GM18867 (cell line): Measurements from ENCODE around the gene CHST3.
"Not testable (repeated sequence)": the region's sequence is repeated elsewhere in the genome, so short reads cannot be mapped to it uniquely, and the experiment has no call there.

ENCODE experiments used
- ATAC-seq: cut with Tn5 transposase; IDR thresholded peaks from one replicate; pipeline ENCODE4 v1.9.1; 2021; ENCODE audit warnings: mild to moderate bottlenecking, moderate library complexity; ENCODE audit not compliant: unreplicated experiment

CHST3 gene, protein sequence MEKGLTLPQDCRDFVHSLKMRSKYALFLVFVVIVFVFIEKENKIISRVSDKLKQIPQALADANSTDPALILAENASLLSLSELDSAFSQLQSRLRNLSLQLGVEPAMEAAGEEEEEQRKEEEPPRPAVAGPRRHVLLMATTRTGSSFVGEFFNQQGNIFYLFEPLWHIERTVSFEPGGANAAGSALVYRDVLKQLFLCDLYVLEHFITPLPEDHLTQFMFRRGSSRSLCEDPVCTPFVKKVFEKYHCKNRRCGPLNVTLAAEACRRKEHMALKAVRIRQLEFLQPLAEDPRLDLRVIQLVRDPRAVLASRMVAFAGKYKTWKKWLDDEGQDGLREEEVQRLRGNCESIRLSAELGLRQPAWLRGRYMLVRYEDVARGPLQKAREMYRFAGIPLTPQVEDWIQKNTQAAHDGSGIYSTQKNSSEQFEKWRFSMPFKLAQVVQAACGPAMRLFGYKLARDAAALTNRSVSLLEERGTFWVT

DNA sequence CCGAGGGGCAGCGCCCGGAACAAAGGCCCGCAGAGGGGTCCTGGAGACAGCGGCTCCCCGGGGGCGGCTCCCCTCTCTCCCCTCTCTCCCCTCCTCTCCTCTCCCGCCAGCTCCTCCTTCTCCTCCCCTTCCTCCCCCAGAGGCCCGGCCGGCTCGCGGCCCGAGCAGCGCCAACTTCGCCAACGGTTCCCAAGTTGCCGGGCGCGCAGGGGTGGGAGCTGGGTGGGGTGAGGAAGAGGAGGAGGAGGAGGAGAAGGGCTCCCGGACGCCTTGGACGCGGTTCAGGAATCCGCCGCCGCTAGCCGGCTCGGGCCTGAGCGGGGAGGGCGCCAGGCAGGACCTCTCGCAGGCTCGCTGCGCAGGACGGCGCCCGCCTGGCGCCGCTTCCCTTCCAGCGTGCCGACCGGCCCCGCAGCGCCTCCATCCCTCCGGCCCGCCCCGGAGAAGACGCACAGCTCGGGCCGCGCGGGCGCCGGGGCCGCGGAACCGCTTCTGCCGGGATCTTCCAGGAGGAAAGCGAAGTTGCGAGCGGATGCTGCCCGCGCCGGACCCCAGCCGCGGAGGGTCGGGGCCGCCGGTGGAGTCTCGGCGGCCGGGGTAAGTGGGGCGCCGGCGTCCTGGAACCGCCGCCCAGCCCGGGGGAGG, at the start of gene CHST3:
Gene CHST3, plus strand, starts transcription at position 298 of the 645 bp plus-strand sequence. CDS start 41,448 bp downstream, outside the sequence.
- ATAC-seq = no peak

DNA sequence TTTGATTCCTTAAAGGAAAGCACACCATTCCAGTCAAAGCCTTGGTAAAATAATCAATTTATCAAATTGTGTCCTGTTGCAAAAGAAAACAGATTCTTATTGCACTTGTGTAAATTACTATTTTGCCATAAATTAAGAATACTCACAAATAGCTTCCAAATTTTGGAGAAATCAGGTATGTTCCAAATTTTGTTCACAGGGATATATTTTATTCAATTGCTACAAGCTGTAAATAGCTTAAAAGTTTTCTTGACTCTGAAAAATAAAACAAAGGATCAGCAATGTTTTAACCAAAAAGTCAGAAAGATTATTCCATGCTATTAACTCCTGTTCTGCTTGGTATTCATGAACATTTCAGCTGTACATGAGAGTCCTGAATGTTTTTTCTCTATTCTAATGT, 47.4 kb upstream of the CHST3 start:
- ATAC-seq = no peak

DNA sequence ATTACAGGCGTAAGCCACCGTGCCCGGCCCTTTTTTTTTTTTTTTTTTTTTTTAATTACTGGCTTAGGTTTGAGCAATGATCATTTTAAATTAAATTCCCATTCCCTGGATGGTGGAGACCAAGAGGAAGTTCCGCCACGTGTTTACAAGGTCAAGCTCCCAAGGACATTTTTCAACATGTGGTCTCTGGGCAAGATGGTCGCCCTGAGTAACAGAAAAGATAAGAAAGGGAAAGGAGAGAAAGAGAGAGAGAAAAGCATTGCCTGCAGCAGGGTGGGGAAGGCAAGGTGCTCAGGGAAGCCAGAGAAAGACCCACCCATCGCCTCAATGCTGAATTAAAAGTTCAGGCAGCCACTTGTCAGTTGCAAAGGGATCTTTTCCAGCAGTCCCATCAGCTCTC, 45.2 kb upstream of the CHST3 start:
- no peak for ATAC-seq

DNA sequence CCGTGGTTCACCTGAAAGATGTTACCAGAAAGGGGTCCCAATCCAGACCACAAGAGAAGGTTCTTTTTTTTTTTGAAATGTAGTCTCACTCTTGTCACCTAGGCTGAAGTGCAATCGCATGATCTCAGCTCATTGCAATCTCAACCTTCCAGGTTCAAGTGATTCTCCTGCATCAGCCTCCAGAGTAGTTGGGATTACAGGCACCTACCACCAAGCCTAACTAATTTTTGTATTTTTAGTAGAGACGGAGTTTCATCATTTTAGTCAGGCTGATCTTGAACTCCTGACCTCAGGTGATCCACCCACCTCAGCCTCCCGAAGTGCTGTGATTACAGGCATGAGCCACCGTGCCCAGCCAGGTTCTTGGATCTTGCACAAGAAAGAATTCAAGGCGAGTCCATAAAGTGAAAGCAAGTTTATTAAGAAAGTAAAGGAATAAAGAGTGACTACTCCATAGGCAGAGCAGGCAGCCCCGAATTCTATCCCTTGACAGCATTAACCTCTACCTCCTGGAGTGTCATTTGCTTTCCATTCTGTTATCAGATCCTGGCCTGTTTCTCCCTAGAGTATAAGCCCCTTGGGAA, 44.1 kb upstream of the CHST3 start:
- ATAC-seq = not testable (repeated sequence)

DNA sequence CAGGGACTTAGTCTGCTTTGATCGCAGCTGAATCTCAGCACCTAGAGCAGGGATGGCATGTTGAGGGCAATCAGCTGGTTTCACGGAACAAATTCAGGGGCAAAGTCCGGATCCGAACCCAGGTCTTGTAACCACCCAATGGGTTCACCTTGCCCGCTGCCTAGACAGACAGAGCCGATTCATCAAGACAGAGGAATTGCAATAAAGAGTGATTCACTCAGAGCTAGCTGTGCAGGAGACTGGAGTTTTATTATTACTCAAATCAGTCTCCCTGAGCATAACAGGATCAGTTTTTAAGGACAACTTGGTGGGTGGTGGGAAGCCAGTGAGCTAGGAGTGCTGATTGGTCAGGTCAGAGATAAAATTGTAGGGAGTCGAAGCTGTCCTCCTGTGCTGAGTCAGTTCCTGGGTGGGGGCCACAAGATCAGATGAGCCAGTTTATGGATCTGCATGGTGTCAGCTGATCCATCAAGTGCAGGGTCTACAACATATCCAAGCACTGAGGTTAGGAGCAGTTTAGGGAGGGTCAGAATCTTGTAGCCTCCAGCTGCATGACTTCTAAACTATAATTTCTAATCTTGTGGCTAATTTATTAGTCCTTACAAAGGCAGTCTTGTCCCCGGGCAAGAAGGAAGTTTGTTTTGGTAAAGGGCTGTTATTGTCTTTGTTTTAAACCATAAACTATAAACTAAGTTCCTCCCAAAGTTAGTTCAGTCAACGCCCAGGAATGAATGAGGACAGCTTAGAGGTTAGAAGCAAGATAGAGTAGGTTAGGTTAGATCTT, 43.5 kb upstream of the CHST3 start:
- no peak for ATAC-seq

DNA sequence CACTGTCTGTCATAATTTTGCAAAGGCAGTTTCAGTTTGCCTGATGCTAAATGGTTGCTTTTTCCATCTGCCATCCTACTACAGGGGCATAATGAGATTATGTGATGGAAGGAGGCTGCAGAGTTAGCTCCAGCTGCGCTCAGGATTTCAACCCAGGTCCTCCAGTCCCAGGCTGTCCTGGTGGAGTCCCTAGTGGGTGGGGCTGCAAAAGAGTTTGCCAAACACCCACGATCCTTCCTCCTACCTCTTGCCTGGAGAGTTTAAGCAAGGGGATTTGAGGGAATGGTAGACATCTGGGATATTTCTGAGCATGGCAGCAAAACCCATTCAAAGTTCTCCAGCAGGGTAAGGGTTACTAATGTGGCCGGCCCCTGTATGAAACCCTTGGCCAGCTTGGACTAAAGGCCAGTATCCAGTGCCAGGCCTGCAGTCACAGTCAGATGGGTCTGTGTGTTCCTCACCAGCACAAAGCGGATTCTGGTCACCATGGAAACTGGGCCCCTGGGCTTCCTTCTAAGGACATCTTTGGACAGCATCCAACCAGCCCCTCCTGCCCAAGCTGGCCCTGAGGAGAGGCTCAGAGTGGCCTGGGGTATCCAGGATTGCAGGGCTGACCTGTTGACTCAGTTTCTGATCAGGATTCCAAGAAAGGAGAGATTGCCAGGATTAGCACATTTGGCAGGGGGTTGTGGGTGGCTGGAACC, 42.7 kb upstream of the CHST3 start:
- ATAC-seq = no peak

DNA sequence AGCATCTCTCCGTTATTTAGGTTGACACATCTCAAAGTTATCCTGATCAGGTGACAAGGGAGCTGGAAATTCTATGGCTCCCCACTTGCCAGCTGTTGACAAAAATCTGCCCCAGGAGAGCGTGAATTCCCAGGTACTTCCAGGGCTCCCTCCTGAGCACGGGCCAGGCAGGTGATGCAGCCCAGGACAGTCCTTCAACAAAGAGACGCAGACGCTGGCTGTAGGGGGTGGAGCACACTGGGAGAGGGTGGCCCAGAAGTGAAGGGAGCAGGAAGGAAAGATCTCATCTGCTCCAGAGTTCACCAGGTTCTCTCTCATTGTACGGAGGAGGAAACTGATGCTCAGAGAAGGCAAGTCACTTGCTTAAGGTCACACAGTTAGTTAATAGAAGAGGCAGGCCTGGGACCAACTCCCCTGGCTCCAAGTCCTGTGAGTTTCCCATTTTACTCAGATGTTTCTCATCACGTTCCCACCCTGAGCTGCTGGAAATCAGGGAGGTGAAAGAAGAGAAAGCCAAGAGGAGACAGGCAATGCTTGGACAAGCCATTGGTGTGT, 41.0 kb upstream of the CHST3 start:
- no peak for ATAC-seq

DNA sequence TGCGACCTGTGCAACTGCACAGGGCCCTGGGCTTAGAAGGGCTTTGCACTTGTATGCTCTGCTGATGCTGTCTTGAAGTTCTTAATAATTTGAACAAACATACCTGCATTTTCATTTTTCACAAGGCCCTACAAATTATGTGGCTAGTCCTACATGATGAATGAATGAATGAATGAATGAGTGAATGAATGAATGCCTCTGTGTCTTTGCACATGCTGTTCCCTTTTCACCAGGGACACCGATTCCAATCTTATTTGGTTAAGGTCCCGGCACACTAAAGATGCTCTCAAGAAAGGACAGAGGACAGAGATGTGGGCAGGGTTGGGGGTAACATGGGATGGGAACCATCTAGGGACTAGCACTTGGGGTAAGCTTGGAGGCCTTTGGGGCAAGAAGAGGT, 39.4 kb upstream of the CHST3 start:
- ATAC-seq = no peak

DNA sequence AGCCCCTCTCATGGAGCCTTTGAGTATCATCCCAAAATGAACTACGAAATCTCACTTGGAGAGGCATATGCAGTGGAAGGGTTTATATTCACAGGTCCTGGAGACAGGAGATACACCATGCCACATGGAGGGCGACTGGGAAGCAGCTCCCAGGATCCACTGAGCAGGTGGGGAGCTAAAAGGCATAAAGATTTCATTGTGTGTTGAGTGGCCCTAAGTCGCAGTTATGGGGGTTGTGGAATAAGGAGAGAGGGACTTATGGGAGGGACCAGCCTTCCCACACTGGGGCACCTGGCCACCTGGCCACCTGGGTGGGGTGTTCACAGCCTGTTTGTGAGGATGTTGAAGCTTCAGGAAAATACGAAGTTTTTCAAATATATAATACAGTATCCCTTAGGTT, 37.0 kb upstream of the CHST3 start:
- ATAC-seq = no peak

DNA sequence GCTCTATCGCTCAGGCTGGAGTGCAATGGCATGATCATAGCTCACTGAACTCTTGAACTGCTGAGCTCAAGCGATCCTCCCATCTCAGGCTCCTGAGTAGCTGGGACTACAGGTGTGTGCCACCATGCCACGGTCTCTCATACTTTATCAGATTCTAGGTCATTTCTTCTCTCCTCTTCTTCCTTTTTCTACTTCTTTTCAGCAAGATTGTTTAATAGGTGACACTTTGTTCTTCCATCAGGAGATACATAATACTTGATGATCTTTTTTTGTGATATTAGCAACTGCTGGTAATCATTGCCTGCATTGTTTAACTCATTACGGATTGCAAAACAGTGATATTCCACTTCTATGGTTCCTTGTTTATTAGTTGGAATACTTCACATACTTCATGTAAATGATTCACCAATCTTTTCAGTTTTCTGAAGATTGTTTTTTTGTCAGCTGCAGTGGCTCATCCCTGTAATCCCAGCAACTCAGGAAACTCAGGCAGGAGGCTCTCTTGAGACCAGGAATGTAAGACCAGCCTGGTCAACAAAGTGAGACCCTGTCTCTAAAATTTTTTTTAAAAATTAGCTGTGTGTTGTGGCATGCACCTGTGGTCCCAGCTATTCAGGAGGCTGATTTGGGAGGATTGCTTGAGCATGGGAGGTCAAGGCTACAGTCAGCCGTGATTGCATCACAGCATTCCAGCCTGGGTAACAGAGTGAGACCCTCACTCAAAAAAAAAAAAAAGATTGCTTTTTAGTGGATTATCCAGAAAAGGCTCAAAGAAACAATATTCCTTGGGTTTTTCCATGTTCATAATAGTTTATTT, 36.2 kb upstream of the CHST3 start:
- ATAC-seq = no peak

DNA sequence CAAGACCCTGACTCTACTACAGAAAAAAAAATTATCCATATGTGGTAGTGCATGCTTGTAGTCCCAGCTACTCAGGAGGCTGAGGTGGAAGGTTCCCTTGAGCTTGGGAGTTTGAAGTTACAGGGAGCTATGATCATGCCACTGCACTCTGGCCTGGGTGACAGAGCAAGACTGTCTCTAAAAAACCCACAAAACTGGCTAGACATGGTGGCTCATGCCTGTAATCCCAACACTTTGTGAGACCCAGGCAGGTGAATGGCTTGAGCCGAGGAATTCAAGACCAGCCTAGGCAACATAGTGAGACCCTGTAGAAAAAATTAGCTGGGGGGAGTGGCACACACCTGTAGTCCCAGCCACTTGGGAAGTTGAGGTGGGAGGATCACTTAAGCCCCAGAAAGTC, 32.9 kb upstream of the CHST3 start:
- ATAC-seq = no peak

DNA sequence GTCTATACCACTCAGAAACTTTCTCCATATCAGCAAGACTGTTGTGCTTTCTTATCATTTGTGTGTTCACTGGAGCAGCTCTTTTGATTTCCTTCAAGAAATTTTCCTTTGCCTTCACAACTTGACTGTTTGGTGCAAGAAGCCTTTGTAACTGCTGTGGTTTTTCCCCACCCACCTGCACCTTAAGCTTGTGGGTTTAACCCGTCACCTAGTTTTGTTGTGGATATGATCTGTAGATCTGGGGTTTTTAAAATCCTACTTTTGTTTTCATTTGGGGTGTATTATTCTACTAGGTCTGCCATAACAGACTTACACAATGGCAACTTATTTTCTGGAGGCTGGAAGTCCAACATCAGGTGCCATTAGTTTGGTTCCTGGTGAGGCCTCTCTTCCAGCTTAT, 30.5 kb upstream of the CHST3 start:
- ATAC-seq = no peak

DNA sequence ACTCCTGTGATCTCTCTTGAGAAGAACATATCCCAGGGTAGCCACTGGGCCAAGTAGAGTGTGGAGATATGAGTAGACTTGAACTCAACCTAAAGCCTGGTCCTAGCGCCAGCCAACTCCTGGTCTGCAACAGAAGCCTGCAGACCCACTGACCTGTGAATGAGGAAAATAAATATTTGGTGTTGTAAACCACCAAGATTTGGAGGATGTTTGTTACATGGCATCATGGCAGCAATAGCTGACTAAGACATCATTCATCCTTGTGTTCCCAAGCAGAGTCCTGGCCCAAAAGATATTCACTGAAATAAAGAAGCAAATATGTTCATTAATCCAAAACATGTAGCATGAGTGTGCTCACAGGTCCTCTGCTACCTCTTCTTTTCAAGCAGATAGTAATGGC, 26.0 kb upstream of the CHST3 start:
- ATAC-seq = no peak

DNA sequence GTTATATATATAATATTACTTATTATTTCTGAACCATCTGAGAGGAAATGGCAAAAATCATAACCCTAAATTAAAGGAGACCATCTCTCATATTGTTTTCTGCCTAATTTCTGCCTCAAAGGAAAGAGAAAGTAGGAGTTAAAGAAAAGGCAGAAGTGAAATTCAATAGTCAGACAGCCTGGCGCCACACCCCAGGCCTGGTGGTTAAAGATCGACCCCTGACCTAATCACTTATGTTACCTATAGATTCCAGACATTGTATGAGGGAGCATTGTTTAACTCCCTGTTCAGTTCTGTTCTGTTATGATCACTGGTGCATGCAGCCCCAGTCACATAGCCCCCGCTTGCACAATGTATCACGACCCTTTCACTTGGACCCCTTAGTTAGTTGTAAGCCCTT, 24.9 kb upstream of the CHST3 start:
- ATAC-seq = no peak

DNA sequence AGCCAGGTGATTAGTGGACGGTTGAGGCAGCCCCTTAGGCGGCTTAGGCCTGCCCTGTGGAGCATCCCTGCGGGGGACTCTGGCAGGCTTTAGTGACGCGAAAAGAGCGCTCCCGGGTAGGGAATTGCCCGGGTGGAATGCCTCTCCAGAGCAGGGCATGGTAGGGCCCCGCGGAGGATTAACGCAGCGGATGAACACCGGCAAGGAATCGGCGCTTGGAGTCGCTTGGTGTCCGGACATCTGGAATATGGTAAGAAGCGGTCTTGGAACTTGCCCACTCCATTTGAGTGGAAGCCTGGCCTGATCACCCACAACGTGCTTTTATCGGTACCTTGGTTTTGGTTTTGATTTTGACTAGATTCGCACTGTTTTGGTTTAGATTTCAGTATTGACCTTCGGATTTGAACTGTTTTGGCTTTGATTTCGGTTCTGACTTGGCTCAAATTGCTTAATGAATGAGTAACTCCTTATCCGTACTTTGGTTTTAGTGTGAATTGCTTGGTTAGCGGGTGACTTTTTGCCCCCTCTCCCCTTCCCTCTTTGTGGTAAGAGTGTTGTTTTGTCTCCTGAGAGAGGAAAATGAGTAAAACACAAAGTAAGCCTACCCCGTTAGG, 24.2 kb upstream of the CHST3 start:
- no peak for ATAC-seq

DNA sequence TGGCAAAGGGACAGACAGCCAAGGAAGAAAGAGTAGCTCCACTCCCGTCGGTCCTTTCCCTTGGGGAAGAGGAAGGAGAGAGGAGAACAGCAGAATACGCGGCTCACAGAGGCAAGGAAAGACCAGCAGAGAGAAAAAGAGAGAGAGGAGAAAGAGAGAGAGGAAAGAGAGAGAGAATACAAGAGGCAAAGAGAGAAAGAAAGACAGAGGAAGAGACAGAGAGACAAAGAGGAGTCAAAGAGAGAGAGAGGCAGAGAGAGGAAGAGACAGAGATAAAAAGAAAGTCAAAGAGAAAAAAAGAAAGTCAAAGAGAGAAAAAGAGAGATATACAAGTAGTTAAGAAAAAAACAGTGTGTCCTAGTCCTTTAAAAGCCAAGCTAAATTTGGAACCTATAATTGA, 23.4 kb upstream of the CHST3 start:
- ATAC-seq = no peak

DNA sequence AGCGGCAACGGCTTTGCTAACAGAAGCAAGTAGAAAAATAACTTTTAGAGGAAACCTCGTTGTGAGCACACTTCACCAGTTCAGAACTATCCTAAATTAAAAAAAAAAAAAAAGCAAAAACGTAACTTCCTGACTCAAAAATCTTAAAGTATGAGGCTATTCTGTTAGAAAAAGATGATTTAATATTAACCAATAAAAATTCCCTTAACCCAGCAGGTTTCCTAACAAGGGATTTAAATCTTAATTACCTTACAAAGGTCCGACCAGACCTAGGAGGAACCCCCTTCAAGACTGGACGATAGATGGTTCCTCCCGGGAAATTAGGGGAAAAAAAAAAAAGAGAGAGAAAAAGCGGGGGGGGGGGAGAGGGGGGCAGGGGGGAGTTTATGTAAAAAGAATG, 22.9 kb upstream of the CHST3 start:
- no peak for ATAC-seq

DNA sequence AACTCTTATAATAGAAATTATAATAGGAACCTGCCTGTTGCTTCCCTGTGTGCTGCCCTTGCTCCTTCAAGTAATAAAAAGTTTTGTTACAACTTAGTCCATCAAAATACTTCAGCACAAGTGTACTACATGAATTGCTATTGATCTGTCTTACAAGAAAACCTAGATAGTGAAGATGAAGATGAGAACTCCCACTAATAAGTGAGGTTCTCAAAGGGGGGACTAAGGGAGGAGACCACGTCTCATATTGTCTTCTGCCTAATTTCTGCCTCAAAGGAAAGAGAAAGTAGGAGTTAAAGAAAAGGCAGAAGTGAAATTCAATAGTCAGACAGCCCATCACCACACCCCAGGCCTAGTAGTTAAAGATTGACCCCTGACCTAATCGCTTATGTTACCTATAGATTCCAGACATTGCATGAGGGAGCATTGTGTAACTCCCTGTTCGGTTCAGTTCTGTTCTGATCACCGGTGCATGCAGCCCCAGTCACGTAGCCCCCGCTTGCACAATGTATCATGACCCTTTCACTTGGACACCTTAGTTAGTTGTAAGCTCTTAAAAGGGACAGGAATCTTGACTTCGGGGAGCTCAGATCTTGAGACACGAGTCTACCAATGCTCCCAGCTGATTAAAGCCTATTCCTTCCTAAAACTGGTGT, 18.2 kb upstream of the CHST3 start:
- ATAC-seq = no peak

DNA sequence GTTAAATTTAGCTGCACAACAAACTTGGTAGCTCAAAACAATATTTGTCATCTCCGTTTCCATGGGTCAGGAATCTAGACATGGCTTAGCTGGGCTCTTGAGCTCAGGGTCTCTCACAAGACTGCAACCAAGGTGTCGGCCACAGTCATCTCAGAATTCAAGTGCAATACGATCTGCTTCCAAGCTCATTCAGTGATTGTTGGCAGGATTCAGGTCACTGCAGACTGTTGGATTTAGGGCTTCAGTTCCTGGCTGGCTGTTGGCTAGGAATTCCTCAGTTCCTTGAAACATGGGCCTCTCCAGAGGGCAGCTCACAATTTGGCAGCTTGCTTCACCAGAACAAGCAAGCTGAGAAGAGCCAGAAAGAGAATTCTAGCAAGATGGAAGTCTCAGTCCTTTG, 17.5 kb upstream of the CHST3 start:
- ATAC-seq = no peak
